ENCODE data around the gene CHTF8.
A peak's percentile ranks its signal among the peaks of the same experiment; 100 is the strongest.
"Not testable (repeated sequence)": the region's sequence is repeated elsewhere in the genome, so short reads cannot be mapped to it uniquely, and the experiment has no call there.

The CHTF8 gene

GRCh38 chr16:69133373-69133954 is 1.1 kb upstream of the CHTF8 start:
- DNase-seq, result no peak

- peak; percentile 76 for DNase-seq
Measured at GRCh38 chr16:69131839-69132423, 457 bp downstream of the CHTF8 start.

GRCh38 chr16:69131167-69131838 is 1.1 kb downstream of the CHTF8 start:
- peak; percentile 25 for DNase-seq

DNA sequence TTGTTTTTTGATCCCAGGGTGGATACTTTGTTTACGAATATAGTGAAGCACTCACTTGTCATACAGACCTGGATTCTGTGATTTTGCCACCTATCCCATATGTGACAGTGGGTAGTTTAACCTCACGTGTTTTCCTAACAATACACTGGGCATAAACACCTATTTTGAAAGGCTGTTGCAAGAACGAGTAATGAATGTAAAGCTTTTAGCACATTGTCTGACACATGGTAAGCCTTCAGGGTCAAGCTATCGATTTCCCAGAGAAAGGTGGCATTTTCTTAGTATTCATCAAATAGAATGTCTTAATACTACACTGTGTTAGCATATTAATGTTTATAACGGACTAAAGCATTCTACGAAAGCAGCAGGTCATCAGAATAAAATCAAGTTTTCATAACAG is 1.9 kb downstream of the CHTF8 start:
- DNase-seq, result no peak

DNA sequence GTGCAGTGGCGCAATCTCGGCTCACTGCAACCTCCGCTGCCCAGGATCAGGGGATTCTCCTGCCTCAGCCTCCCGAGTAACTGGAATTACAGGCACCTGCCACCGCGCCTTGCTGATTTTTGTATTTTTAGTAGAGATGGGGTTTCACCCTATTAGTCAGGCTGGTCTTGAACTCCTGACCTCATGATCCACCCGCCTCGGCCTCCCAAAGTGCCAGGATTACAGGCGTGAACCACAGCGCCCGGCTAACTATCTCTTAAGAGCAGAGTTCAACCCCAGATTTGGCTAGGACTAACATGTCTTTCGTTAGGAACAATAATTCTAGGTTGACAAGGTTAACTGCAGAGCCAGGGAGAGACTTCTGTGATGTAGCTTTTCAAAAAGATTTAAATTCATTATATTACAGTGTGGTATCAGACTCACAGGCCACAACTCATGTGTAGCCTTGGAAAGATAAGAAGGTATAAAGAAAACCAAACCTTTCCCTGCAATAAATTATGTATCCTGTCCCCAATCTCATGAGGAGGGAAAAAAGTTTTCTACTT is 4.3 kb downstream of the CHTF8 start:
- no peak for DNase-seq

GRCh38 chr16:69126801-69127200 is 5.6 kb downstream of the CHTF8 start:
- not testable (repeated sequence) for DNase-seq

- no peak for DNase-seq
Measured at GRCh38 chr16:69126221-69126620, 6.2 kb downstream of the CHTF8 start.

DNA sequence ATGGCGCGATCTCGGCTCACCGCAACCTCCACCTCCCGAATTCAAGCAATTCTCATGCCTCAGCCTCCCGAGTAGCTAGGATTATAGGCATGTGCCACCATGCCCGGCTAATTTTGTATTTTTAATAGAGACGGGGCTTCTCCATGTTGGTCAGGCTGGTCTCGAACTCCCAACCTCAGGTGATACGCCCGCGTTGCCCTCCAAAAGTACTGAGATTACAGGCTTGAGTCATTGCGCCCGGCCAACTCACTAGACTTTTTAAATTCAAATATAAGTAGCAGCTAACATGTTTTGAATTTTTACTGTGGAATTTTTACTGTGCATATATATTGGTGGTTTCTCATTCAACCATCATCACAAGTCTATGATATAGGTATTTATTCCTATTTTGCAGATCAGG is 7.4 kb downstream of the CHTF8 start:
- DNase-seq, result not testable (repeated sequence)

GRCh38 chr16:69124406-69124805 is 8.0 kb downstream of the CHTF8 start:
- DNase-seq, result not testable (repeated sequence)

- peak; percentile 75 for DNase-seq
Measured at GRCh38 chr16:69123910-69124309, 8.5 kb downstream of the CHTF8 start.

DNA sequence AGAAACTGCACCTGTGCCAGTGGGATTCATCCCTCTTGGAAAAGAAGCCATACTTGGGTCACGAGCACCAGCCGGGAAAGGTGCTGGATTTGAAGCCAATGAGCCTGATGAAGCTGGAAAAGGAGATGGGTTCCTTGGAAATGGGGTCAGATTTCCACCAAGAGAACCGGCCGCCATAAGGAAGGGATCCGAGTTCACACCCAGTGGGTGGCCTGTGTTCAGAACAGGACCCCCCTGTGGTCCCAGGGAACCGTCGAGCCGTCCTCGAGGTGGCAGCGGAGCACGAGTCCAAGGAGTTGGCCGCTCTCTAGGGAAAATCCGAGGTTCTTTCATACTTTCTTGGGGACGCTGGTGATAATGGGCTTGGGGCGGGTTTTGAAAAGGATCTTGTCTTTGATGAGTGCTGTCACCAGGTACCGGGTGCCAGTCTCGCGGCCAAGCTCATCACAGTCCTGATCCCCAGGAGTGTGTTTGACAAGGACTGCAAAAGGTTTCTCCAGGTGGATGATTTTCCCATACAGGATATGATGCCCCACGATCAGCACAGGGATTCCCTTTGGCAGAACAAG is 12.2 kb downstream of the CHTF8 start:
- DNase-seq, result no peak

- no peak for DNase-seq
Measured at GRCh38 chr16:69119536-69119935, 12.9 kb downstream of the CHTF8 start.

DNA sequence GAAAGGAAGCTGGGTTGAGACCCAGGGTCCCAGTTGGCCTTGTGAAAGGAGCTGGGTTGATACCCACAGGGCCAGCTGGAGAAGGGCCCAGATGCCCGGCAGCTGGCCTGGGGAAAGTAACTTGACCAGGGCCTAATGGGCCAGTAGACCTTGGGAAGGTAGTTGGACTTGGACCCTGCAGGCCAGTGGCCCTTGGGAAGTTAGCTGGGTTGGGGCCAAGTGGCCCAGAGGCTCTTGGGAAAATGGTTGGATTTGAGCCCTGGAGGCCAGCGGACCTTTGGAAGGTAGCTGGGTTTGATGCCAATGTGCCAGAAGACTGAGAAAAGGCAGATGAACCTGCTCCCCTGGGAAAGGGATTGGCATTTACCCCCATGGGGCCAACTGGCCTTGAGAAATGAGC is 13.4 kb downstream of the CHTF8 start:
- DNase-seq, result no peak

DNA sequence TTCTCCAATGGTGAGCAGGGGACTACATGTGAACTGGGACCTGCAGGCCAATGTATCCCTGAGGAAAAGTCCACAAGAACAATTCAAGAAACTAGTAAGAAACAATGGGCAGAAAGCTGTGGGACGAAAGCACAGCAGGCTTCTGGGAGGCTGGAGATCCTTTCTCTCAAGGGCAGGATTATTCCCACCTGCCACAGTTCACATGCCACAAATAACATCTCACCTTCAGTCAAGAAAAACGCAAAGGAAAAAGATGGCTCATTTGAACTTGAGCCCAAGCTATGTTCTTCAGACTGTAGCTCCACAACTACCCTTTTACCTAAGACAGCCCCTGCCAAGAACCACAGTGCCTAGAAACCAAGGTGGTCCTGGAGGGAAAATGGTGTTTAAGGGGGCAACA is 13.9 kb downstream of the CHTF8 start:
- DNase-seq, result no peak

DNA sequence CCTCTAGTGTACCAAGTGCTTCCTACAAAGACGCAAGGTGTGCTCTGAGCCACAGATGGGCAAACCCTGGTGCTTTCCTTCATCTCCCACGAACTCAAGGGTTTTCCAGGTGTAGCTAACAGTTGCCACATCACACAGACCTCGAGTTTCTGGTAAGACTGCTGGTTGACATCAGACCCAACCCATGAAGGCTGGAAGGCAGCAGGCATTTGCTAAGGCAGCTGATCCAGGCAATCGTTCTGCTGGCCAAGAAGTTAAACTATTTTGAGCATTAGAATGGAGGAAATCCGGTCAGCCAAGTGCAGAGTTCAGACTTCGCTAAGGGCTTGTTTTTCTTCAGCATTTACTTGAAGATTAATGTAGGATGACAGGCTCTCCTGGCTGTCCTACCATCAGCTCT is 15.5 kb downstream of the CHTF8 start:
- DNase-seq, result no peak

DNA sequence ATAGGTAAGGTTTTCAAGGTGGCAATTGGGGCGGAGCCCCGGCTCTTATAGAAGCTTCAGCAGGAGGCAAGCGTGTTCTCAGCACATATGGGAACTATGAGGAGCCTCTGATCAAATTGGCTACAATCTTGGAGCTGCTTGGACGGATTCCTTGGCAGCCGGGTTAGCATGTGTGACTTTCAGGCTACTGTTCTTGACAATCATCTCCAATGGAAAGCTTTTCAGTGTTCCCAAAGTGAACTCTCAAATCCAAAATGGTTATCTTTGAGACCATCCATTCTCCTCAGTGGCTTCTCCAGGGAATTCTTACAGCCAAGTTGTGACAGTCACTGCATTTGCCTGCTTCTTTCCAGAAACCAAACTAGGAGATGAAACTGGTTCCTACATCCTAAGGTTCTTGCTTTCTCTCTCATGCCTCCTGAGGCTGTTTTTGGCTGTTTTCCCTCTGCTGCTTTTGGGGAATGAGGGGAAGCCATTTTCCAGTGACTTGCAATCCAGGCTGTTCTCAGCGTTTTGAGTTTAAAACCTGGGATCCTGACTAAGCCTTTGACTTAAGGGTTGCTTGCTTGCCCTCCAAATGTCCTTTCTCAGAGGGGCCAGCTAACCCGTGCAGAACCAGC is 16.0 kb downstream of the CHTF8 start:
- no peak for DNase-seq

- no peak for DNase-seq
Measured at GRCh38 chr16:69115837-69116236, 16.6 kb downstream of the CHTF8 start.

GRCh38 chr16:69115361-69115760 is 17.0 kb downstream of the CHTF8 start:
- DNase-seq, result no peak

GRCh38 chr16:69114976-69115355 is 17.4 kb downstream of the CHTF8 start:
- DNase-seq, result no peak

DNA sequence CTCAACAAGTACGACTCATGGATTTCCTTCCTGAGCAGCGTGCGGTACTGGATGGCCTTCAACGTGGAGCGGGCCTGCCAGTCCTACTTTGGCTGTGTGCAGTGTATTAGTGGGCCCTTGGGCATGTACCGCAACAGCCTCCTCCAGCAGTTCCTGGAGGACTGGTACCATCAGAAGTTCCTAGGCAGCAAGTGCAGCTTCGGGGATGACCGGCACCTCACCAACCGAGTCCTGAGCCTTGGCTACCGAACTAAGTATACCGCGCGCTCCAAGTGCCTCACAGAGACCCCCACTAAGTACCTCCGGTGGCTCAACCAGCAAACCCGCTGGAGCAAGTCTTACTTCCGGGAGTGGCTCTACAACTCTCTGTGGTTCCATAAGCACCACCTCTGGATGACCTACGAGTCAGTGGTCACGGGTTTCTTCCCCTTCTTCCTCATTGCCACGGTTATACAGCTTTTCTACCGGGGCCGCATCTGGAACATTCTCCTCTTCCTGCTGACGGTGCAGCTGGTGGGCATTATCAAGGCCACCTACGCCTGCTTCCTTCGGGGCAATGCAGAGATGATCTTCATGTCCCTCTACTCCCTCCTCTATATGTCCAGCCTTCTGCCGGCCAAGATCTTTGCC is 17.9 kb downstream of the CHTF8 start:
- DNase-seq, result no peak

DNA sequence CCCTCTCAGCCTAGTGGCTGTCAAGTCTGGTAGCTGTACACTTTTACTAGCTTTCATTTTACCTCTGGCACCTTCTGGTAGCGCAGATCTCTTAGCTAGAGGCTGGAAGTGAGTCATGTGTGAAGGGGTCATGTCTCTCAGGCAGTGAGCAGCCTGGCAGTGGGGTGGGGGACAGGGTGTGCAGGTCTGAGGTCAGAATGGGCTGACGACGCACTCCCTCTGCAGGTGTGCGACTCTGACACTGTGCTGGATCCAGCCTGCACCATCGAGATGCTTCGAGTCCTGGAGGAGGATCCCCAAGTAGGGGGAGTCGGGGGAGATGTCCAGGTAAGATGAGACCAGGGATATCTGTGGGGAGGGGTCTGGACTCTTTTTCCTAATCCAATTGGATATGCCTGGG is 19.2 kb downstream of the CHTF8 start:
- no peak for DNase-seq

GRCh38 chr16:69112285-69113129 is 19.9 kb downstream of the CHTF8 start:
- peak; percentile 35 for DNase-seq
